ENCODE measurements around the gene BLM. TPM values are rescaled to one million over a fixed set of nuclear protein-coding genes. Genes with fewer than 3 reads are reported as not detected.

Gene BLM
- total and polyA plus RNA-seq, 8 donors = 0.12 to 1.1 (median 0.65) TPM; not detected in 1

DNA sequence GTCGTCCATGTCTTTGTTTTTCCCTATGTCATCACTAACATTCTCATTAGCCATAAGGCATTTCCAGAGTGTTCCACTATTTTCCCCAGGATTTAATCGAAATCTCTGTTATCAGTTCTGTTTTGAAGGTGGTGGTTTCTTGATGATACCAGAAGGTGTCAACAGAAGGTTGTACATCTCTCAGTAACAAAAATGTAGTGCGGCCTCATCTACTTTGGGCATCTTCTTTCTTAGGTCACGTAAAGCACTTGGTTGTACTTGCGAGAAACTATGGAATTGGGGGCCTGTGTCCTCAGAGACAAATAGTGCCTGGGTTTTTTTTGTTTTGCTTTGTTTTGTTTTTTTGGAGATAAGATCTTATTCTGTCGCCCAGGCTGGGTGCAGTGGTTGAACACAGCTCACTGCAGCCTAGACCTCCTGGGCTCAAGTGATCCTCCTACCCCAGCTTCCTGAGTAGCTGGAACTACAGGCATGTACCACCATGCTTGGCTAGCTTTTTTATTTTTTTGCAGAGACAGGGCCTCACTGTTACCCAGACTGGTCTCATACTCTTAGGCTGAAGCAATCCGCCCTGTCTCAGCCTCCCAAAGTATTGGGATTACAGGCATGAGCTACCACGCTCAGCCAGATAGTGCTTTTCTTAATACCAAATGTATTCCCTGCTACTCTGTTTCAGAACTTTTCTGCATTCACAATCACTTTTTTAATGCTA lies 90.1 kb downstream of the BLM start:
- Histone ChIP-seq H3K4me1 (no peaks in the 10 kb centered on the region), H3K27me3 (no peaks in the 10 kb centered on the region), H3K27ac (no peak overlapping the region), H3K36me3 (no peaks in the 10 kb centered on the region), H3K4me3 (no peak overlapping the region), H3K9me3 (no peaks in the 10 kb centered on the region)
- ATAC-seq (no peak), DNase-seq (no peak), FAIRE-seq (no peak)
- intact Hi-C loops (cut with DNase I) = no loop called here
- 89 to 91% methylated on average over 8 of the region's 8 CpGs for WGBS, 2 donors
- TF ChIP-seq, protein P1, sequence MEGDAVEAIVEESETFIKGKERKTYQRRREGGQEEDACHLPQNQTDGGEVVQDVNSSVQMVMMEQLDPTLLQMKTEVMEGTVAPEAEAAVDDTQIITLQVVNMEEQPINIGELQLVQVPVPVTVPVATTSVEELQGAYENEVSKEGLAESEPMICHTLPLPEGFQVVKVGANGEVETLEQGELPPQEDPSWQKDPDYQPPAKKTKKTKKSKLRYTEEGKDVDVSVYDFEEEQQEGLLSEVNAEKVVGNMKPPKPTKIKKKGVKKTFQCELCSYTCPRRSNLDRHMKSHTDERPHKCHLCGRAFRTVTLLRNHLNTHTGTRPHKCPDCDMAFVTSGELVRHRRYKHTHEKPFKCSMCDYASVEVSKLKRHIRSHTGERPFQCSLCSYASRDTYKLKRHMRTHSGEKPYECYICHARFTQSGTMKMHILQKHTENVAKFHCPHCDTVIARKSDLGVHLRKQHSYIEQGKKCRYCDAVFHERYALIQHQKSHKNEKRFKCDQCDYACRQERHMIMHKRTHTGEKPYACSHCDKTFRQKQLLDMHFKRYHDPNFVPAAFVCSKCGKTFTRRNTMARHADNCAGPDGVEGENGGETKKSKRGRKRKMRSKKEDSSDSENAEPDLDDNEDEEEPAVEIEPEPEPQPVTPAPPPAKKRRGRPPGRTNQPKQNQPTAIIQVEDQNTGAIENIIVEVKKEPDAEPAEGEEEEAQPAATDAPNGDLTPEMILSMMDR (IDR thresholded peaks at IDR 0.05) = no peak

DNA sequence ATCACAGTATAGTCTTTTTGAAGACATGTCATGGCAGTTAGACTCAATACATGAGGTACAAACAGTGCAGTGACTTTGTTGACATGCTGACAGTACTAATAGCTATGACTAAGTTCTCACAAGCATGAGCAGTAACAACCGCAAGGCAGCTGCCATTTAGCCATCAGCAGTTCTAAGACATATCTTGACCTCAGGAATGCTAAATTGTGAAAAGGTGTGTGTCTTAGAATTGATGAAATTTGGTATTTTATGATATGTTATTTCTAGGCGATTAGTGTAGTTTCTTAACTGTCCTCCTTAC lies 90.6 kb downstream of the BLM start:
- no peak overlapping the region for H3K27ac ChIP-seq
- no peaks in the 10 kb centered on the region for H3K9me3 ChIP-seq
- no peak for FAIRE-seq
- TF ChIP-seq, protein P1 (IDR thresholded peaks at IDR 0.05) = no peak
- H3K4me1 ChIP-seq = no peaks in the 10 kb centered on the region
- H3K36me3 ChIP-seq = no peaks in the 10 kb centered on the region
- WGBS, 2 donors = 88 to 92% methylated on average over 2 of the region's 2 CpGs
- ATAC-seq = no peak
- no peaks in the 10 kb centered on the region for H3K27me3 ChIP-seq
- H3K4me3 ChIP-seq = no peak overlapping the region
- intact Hi-C loops (cut with DNase I) = no loop called here
- DNase-seq = no peak

- DNase-seq = no peak
- no peaks in the 10 kb centered on the region for H3K9me3 ChIP-seq
- peak in 1 of 4 donors; percentile 20 for ATAC-seq
- H3K36me3 ChIP-seq = no peaks in the 10 kb centered on the region
- H3K27ac ChIP-seq = no peak overlapping the region
- 84 to 92% methylated on average over 8 of the region's 8 CpGs for WGBS, 2 donors
- intact Hi-C loops (cut with DNase I) = no loop called here
- no peaks in the 10 kb centered on the region for H3K4me1 ChIP-seq
- TF ChIP-seq, protein P1 (IDR thresholded peaks at IDR 0.05) = no peak
- H3K4me3 ChIP-seq = no peak overlapping the region
- no peak for FAIRE-seq
- H3K27me3 ChIP-seq = no peaks in the 10 kb centered on the region
Observed at GRCh38 chr15:90808517-90809235, 91.5 kb downstream of the BLM start.

- Histone ChIP-seq H3K4me1 (no peaks in the 10 kb centered on the region), H3K36me3 (no peaks in the 10 kb centered on the region), H3K4me3 (no peak overlapping the region), H3K9me3 (no peaks in the 10 kb centered on the region), H3K27ac (no peak overlapping the region), H3K27me3 (no peaks in the 10 kb centered on the region)
- FAIRE-seq = no peak
- TF ChIP-seq, protein P1 (IDR thresholded peaks at IDR 0.05) = no peak
- WGBS, 2 donors = 78 to 95% methylated on average over 4 of the region's 4 CpGs
- no peak for ATAC-seq
- intact Hi-C loops (cut with DNase I) = no loop called here
- no peak for DNase-seq
Observed at GRCh38 chr15:90809536-90809935, 92.4 kb downstream of the BLM start.

GRCh38 chr15:90810354-90810753 lies 93.2 kb downstream of the BLM start:
- DNase-seq = no peak
- 81 to 95% methylated on average over 4 of the region's 4 CpGs for WGBS, 2 donors
- Histone ChIP-seq H3K9me3 (no peaks in the 10 kb centered on the region), H3K27ac (no peak overlapping the region), H3K36me3 (no peaks in the 10 kb centered on the region), H3K27me3 (no peaks in the 10 kb centered on the region), H3K4me1 (no peaks in the 10 kb centered on the region), H3K4me3 (no peak overlapping the region)
- no peak for ATAC-seq
- TF ChIP-seq, protein P1 (IDR thresholded peaks at IDR 0.05) = no peak
- intact Hi-C loops (cut with DNase I) = no loop called here
- no peak for FAIRE-seq

Measured in pancreas (tissue), 10 donors.